ENCODE results near the gene TPT1. TPM values are rescaled to one million over a fixed set of nuclear protein-coding genes. Genes with fewer than 3 reads are reported as not detected.
"Not testable (repeated sequence)": the region's sequence is repeated elsewhere in the genome, so short reads cannot be mapped to it uniquely, and the experiment has no call there.

Gene TPT1
- total RNA-seq, 1 donor from 2014 or later = 2,360 TPM

DNA sequence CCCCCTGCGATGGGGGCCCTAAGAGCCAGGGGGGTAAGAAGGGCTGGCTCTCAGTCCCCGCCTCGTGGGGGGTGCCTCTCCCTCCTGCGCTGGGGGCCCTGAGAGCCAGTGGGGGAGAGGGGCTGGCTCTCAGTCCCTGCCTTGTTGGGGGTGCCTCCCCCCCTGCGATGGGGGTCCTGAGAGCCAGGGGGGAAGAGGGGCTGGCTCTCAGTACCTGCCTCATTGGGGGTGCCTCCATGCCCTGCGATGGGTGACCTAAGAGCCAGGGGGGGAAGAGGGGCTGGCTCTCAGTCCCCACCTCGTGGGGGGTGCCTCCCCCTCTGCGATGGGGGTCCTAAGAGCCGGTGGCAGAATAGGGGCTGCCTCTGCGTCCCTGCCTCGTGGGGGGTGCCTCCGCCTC, 36.3 kb upstream of the TPT1 start:
- DNase-seq (ENCODE audit: low spot score); H3K4me3 Mint-ChIP-seq; H3K27me3 Mint-ChIP-seq (ENCODE audit: insufficient read depth); intact Hi-C loops (cut with micrococcal nuclease); H3K27ac Mint-ChIP-seq; H3K4me1 Mint-ChIP-seq (ENCODE audit: low read depth); H3K9me3 Mint-ChIP-seq: not testable (repeated sequence)
- peaks cover 17% of the 10 kb centered on the region for H3K36me3 Mint-ChIP-seq (ENCODE audit: low read depth)

DNA sequence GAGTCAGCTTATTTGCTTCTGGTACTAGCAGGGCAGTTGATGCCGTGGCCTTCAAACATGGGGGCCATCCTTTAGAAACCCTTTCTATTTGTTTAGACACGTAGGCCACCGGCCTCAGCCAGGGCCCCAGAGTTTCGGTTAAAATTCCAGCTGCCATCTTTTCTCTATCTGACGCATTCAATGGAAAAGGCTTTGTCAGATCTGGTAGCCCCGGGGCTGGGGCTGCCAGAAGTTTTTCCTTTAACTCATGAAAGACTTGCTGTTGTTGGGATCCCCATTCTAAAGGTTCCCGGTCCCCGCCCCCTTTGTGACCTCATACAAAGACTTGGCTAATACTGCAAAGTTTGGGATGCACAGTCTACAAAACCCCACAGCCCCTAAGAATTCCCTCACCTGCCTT, 35.7 kb upstream of the TPT1 start:
- H3K4me1 Mint-ChIP-seq (ENCODE audit: low read depth); H3K27ac Mint-ChIP-seq; H3K9me3 Mint-ChIP-seq; H3K4me3 Mint-ChIP-seq; intact Hi-C loops (cut with micrococcal nuclease); DNase-seq (ENCODE audit: low spot score); H3K27me3 Mint-ChIP-seq (ENCODE audit: insufficient read depth): not testable (repeated sequence)
- peaks cover 21% of the 10 kb centered on the region for H3K36me3 Mint-ChIP-seq (ENCODE audit: low read depth)

DNA sequence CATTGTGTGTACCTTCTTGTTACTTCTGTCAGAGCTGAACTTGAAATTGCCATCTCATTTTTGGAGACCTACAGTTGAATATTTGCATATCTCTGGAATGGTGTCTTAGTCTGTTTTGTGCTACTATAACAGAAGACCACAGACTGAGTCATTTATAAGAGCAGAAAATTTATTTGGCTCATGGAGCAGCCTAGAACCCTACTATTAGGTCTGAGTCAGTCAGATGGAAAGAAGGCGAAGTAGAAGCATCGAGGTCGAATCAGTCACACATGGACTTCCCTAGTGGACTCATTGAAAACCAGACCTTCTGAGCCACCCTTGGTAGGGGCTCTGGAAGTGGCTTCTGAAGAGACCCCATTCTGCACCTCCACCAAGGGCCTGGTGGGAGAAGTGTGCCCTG, 33.9 kb upstream of the TPT1 start:
- no peaks in the 10 kb centered on the region for H3K27me3 Mint-ChIP-seq (ENCODE audit: insufficient read depth)
- no peak for DNase-seq (ENCODE audit: low spot score)
- intact Hi-C loops (cut with micrococcal nuclease) = loop anchor here (5.0 kb wide), 1 partner anchor 117 kb away; no protein-coding TSS in a partner anchor
- peaks cover 24% of the 10 kb centered on the region for H3K36me3 Mint-ChIP-seq (ENCODE audit: low read depth)
- no peak overlapping the region for H3K27ac Mint-ChIP-seq
- H3K4me3 Mint-ChIP-seq = no peak overlapping the region
- peaks cover 12% of the 10 kb centered on the region for H3K4me1 Mint-ChIP-seq (ENCODE audit: low read depth)
- no peaks in the 10 kb centered on the region for H3K9me3 Mint-ChIP-seq

DNA sequence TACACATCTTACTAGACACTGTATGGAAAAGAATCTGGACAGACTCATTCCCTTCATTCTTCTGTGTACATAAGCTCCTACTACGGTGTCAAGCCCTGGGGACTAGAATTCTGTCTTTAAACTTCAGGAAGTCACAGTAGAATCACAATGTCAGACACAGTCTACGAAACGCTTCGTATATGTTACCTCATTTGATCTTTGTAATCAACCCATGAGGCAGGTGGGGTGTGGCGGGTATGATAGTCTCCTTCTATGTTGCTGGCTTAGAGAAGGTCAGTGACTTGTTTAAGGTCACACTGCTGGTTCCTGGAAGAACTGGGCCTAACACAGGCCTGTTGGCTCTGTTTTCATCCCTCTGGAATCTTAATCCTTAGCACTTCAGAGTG, 32.2 kb upstream of the TPT1 start:
- no peak for DNase-seq (ENCODE audit: low spot score)
- H3K27me3 Mint-ChIP-seq (ENCODE audit: insufficient read depth) = no peaks in the 10 kb centered on the region
- H3K27ac Mint-ChIP-seq = no peak overlapping the region
- intact Hi-C loops (cut with micrococcal nuclease) = loop anchor here (5.0 kb wide), 1 partner anchor 119 kb away; no protein-coding TSS in a partner anchor
- no peaks in the 10 kb centered on the region for H3K9me3 Mint-ChIP-seq
- peaks cover 33% of the 10 kb centered on the region for H3K36me3 Mint-ChIP-seq (ENCODE audit: low read depth)
- no peak overlapping the region for H3K4me3 Mint-ChIP-seq
- H3K4me1 Mint-ChIP-seq (ENCODE audit: low read depth) = peaks cover 27% of the 10 kb centered on the region

DNA sequence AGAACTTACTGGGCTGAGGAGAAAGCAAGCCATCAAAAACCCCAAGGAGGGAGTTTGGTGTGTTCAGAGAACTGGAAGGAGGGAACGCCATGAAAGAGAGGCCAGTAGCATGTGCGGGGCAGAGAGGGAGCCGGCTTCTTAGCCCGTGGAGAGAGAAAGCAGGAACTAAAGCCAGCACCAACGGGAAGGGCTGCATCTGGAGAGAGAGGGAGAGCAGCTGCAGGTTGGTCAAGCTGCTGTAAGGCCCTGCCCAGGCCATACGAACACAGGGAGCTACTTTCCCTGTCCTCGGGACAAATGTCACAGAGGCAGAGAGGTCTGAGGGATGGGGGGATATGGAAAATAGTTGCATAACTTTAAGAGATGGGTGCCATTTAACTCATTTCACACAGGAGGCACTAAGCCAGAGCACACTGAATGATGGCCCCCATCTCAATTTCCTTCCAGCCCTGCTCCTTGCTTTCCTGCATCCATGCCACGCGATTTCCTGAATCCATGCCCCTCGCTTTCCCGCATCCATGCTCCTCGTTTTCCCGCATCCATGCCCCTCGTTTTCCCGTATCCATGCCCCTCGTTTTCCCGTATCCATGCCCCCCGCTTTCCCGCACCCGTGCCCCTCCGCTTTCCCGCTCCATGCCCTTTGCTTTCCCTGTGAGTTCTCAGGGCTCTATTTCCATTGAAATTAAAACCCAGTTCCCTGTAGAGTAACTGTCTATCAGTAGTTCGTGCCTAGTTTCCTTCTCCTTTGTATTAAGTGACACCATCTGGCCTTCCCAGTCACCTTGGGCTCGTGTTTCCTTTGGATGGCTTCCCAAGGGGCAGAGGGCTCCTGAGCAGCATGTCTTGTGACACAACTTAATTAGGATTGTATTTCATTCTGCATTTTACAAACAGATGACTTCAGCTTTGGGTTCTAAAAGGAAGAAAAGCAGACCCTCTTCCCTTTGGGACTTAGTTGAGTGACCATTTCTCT, 31.5 kb upstream of the TPT1 start:
- Mint-ChIP-seq H3K36me3 (ENCODE audit: low read depth) (peaks cover 33% of the 10 kb centered on the region), H3K27me3 (ENCODE audit: insufficient read depth) (no peaks in the 10 kb centered on the region), H3K27ac (no peak overlapping the region), H3K9me3 (no peaks in the 10 kb centered on the region), H3K4me3 (no peak overlapping the region), H3K4me1 (ENCODE audit: low read depth) (peaks cover 34% of the 10 kb centered on the region)
- no peak for DNase-seq (ENCODE audit: low spot score)
- intact Hi-C loops (cut with micrococcal nuclease) = loop anchor here (5.0 kb wide), 1 partner anchor 120 kb away; no protein-coding TSS in a partner anchor

DNA sequence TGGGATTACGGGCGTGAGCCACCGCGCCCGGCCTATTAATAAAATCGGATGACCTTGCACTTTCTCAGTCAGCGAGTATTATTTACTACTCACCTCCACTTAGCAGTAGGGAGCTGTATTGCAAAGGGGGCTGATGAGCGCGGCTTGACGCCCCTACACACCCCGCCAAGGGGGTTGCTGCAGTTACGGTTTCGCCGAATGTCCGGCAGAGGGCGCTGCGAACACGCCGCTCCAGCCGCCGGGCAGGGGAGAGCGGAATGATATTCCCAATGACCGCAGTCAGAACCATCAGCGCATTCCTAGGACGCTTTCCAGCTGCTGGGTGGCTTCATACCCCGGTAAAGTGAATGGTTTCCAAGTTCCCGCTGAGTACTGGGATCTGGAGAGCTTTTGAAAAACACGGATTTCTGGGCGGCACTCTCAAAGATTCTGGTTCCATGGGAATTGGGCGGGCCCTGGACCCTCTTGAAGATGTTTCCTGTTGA, 30.0 kb upstream of the TPT1 start:
- Mint-ChIP-seq H3K27me3 (ENCODE audit: insufficient read depth) (no peaks in the 10 kb centered on the region), H3K4me3 (no peak overlapping the region), H3K4me1 (ENCODE audit: low read depth) (peaks cover 43% of the 10 kb centered on the region), H3K36me3 (ENCODE audit: low read depth) (peaks cover 36% of the 10 kb centered on the region), H3K27ac (no peak overlapping the region), H3K9me3 (no peaks in the 10 kb centered on the region)
- intact Hi-C loops (cut with micrococcal nuclease) = loop anchor here (1.0 to 5.0 kb wide), 2 partner anchors 46 to 121 kb away; no protein-coding TSS in a partner anchor
- peak; percentile 24 for DNase-seq (ENCODE audit: low spot score)

DNA sequence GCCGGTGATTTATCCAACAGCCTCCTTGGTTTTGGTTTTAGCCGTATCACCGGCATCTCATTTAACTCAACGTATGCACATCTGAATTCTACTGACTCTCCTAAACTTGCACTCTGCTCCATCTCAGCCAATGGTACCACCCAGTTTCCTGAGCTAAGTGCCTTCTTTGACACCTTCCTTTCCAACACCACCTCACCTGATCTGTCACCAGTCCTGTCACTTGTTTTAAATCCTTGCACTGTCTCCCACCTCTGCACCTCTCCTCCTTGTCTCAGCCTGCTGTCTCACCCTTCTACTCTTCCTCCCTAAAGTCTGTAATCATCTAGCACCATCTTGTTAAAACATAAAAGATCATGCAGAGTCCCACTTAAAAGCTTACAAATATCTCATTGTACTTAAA, 28.1 kb upstream of the TPT1 start:
- Mint-ChIP-seq H3K9me3 (no peaks in the 10 kb centered on the region), H3K4me1 (ENCODE audit: low read depth) (peaks cover 44% of the 10 kb centered on the region), H3K27me3 (ENCODE audit: insufficient read depth) (no peaks in the 10 kb centered on the region), H3K36me3 (ENCODE audit: low read depth) (peaks cover 36% of the 10 kb centered on the region), H3K27ac (peak overlapping the region; percentile 76), H3K4me3 (no peak overlapping the region)
- intact Hi-C loops (cut with micrococcal nuclease) = loop anchor here (5.0 kb wide), 1 partner anchor 37 kb away; no protein-coding TSS in a partner anchor
- DNase-seq (ENCODE audit: low spot score) = no peak

DNA sequence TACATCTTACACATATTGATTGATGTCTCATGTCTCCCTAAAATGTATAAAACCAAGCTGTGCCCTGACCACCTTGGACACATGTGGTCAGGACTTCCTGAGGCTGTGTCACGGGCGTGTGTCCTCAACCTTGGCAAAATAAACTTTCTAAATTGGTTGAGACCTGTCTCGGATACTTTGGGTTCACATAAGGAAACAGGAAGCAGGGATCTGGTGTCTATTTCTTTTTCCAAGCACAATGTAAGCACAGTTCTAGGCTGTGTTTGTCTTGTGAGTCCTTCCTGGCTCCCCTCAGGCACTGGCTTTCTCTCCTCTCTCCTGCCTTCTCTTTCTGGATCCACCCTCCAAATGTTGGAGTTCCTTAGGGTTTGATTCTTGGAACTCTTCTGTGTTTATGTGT, 27.6 kb upstream of the TPT1 start:
- H3K27ac Mint-ChIP-seq = peak overlapping the region; percentile 91
- H3K36me3 Mint-ChIP-seq (ENCODE audit: low read depth) = peaks cover 40% of the 10 kb centered on the region
- peaks cover 49% of the 10 kb centered on the region for H3K4me1 Mint-ChIP-seq (ENCODE audit: low read depth)
- H3K4me3 Mint-ChIP-seq = peak overlapping the region; percentile 28
- H3K9me3 Mint-ChIP-seq = peaks cover 5% of the 10 kb centered on the region
- DNase-seq (ENCODE audit: low spot score) = no peak
- H3K27me3 Mint-ChIP-seq (ENCODE audit: insufficient read depth) = no peaks in the 10 kb centered on the region
- intact Hi-C loops (cut with micrococcal nuclease) = loop anchor here (5.0 kb wide), 1 partner anchor 36 kb away; no protein-coding TSS in a partner anchor

DNA sequence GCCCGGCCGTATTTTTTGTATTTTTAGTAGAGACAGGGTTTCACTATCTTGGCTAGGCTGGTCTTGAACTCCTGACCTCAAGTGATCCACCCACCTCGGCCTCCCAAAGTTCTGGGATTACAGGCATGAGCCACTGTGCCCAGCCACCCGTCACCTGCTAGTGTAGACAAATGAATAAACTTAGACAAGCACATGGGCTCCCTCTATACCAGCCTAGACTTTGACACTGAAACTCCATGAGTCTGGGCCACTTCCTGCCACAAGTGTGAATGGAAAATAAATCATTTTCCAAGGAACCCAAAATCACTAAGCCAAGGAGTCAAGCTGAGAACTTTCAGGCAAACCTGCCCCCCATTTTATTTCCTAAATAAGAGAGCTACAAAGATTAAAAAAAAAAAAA, 27.0 kb upstream of the TPT1 start:
- Mint-ChIP-seq H3K4me3 (peak overlapping the region; percentile 64), H3K4me1 (ENCODE audit: low read depth) (peaks cover 49% of the 10 kb centered on the region), H3K27ac (peak overlapping the region; percentile 91), H3K9me3 (peaks cover 7% of the 10 kb centered on the region), H3K27me3 (ENCODE audit: insufficient read depth) (no peaks in the 10 kb centered on the region), H3K36me3 (ENCODE audit: low read depth) (peaks cover 38% of the 10 kb centered on the region)
- intact Hi-C loops (cut with micrococcal nuclease) = loop anchor here (5.0 kb wide), 1 partner anchor 36 kb away; no protein-coding TSS in a partner anchor
- no peak for DNase-seq (ENCODE audit: low spot score)

DNA sequence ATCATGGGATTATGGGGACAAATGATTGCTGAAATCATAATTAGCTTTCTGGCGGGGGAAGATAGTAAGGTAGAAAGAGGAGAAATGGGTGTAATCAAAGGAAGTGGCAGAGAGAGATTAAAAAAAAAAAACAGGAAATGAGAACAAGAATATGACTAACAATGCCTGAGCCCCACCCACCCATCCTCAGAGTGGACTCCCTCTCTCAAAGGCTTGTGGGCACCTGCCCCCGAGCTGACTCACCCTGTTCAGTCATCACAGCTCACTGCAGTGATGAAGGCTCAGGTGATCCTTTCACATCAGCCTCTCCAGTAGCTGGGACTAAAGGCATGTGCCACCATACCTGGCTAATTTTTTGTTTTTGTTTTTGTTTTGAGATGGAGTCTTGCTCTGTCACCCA, 26.4 kb upstream of the TPT1 start:
- DNase-seq (ENCODE audit: low spot score) = peak; percentile 86
- Mint-ChIP-seq H3K9me3 (peaks cover 7% of the 10 kb centered on the region), H3K27ac (peak overlapping the region; percentile 91), H3K27me3 (ENCODE audit: insufficient read depth) (no peaks in the 10 kb centered on the region), H3K36me3 (ENCODE audit: low read depth) (peaks cover 38% of the 10 kb centered on the region), H3K4me3 (peak overlapping the region; percentile 64), H3K4me1 (ENCODE audit: low read depth) (peaks cover 55% of the 10 kb centered on the region)
- intact Hi-C loops (cut with micrococcal nuclease) = loop anchor here (1.0 to 5.0 kb wide), 9 partner anchors 26 to 790 kb away; partner anchors contain the start of genes COG3 and TPT1

DNA sequence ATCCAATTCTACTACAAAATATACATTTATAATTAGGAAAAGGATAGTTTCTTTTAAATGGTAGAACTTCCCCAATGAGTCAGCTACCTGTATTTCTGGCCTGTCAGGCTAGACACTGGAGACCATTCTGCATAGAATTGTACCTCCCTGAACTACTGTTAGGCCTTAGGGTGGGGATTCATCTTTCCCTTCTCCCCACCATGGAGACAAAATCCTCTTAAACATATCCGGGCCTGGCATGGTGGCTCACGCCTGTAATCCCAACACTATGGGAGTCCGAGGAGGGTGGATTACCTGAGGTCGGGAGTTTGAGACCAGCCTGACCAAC, 24.5 kb upstream of the TPT1 start:
- no peak overlapping the region for H3K27ac Mint-ChIP-seq
- H3K4me1 Mint-ChIP-seq (ENCODE audit: low read depth) = peaks cover 59% of the 10 kb centered on the region
- no peaks in the 10 kb centered on the region for H3K27me3 Mint-ChIP-seq (ENCODE audit: insufficient read depth)
- H3K36me3 Mint-ChIP-seq (ENCODE audit: low read depth) = peaks cover 43% of the 10 kb centered on the region
- intact Hi-C loops (cut with micrococcal nuclease) = loop anchor here (5.0 kb wide), 1 partner anchor 33 kb away; no protein-coding TSS in a partner anchor
- no peak for DNase-seq (ENCODE audit: low spot score)
- H3K4me3 Mint-ChIP-seq = no peak overlapping the region
- peaks cover 7% of the 10 kb centered on the region for H3K9me3 Mint-ChIP-seq

DNA sequence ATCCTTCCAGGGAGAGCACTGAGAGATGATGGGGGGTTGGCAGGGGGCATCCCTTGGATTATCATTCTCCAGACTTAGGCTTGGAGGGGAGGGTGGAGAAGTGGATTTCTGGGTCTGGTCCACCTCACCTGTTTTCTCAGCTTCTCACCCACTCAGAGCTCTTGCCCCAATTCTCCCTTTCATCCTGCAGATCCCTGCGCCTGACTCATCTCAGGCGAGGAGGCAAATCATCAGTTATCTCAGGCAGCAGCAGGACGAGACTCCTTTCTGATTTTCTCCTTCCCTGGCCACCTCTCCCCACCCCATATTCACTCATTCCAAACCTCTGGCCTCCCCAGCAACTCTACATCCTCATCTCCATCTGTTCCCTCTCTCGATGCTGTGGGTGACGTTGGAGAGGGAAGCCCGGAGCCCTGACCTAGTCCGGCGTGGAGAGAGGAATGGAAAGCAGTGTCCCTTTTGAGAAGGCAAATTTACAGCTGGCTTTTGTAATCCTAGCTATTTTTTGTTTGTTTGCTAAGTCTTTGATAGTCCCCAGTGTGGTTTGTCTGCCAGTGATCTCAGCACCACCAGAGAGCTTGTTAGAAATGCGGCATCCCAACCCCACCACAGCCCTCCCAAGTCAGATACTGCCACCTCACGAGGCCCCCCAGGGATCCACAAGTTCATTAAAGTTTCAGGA, 24.0 kb upstream of the TPT1 start:
- no peak for DNase-seq (ENCODE audit: low spot score)
- Mint-ChIP-seq H3K4me1 (ENCODE audit: low read depth) (peaks cover 62% of the 10 kb centered on the region), H3K4me3 (no peak overlapping the region), H3K27me3 (ENCODE audit: insufficient read depth) (no peaks in the 10 kb centered on the region), H3K27ac (peak overlapping the region; percentile 66), H3K36me3 (ENCODE audit: low read depth) (peaks cover 46% of the 10 kb centered on the region), H3K9me3 (peaks cover 7% of the 10 kb centered on the region)
- intact Hi-C loops (cut with micrococcal nuclease) = loop anchor here (5.0 kb wide), 1 partner anchor 33 kb away; no protein-coding TSS in a partner anchor

All from activated T-helper 1 cell treated with anti-CD3 and anti-CD28 coated beads, Interleukin-12 subunit alpha, Interleukin-12 subunit beta, Interleukin-2, Interleukin-4 antibody, amounts not matched to agents 30 ng/mL and 10 ng/mL and 1 ng/mL, durations not matched to agents 14 hours and 24 hours and 36 hours (primary cell).